PC-3 (cell line): ENCODE results near the gene SLC25A26.

Experiments
- EZH2 ChIP-seq: fragments of 300-600 bp; sonication (generic); IDR thresholded peaks from one replicate; pipeline ENCODE4 v1.6.1; 2017; ENCODE audit warnings: antibody characterized with exemption, mild to moderate bottlenecking, low read length; ENCODE audit not compliant: unreplicated experiment
- TF ChIP-seq, protein P1 (sequence below): fragments of 300-600 bp; sonication (generic); conservative IDR thresholded peaks from 2 replicates; pipeline ENCODE4 v1.5.1; 2017; ENCODE audit warnings: antibody characterized with exemption, low read depth, mild to moderate bottlenecking, low read length

DNA sequence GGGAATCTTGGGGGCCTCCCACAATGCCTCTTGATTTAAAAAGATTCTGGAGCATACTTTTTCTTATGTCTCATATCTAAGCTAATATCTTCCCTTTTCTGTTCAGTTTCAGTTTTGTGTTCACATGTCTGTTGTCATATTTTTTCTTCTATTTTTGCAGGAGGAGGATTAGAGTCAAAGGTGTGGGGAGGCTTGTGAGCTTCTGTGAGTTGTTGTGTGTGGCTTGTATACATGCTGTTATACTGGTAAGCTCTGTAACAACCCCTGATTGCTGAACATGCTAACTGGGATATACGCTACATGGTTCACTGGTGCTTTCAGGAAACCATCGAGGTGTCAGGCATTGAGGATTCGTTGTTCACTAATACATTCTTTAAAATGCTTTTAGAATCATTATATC lies 83.5 kb downstream of the SLC25A26 start:
- TF ChIP-seq, protein P1, sequence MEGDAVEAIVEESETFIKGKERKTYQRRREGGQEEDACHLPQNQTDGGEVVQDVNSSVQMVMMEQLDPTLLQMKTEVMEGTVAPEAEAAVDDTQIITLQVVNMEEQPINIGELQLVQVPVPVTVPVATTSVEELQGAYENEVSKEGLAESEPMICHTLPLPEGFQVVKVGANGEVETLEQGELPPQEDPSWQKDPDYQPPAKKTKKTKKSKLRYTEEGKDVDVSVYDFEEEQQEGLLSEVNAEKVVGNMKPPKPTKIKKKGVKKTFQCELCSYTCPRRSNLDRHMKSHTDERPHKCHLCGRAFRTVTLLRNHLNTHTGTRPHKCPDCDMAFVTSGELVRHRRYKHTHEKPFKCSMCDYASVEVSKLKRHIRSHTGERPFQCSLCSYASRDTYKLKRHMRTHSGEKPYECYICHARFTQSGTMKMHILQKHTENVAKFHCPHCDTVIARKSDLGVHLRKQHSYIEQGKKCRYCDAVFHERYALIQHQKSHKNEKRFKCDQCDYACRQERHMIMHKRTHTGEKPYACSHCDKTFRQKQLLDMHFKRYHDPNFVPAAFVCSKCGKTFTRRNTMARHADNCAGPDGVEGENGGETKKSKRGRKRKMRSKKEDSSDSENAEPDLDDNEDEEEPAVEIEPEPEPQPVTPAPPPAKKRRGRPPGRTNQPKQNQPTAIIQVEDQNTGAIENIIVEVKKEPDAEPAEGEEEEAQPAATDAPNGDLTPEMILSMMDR, result no peak
- TF ChIP-seq EZH2, result no peak
